GM23248 (cell line): ENCODE measurements around the gene ACO2. TPM values are rescaled to one million over a fixed set of nuclear protein-coding genes. Genes with fewer than 3 reads are reported as not detected.
"Not testable (repeated sequence)": the region's sequence is repeated elsewhere in the genome, so short reads cannot be mapped to it uniquely, and the experiment has no call there.

Source experiments
- DNase-seq: peaks from one replicate; pipeline ENCODE4 v3.0.0-alpha.2; 2015
- H2AFZ ChIP-seq: fragments of 200-600 bp; sonication (generic); 2 replicates; pipeline ENCODE4 v1.6.1; 2016; ENCODE audit warnings: antibody characterized with exemption
- H3F3A ChIP-seq: fragments of 200-600 bp; sonication (generic); 2 replicates; pipeline ENCODE4 v1.6.1; 2016; ENCODE audit warnings: mild to moderate bottlenecking, antibody characterized with exemption, mixed run types; ENCODE audit not compliant: insufficient read depth
- H3K27ac ChIP-seq: fragments of 200-600 bp; sonication (generic); 2 replicates; pipeline ENCODE4 v1.5.1; 2016; ENCODE audit warnings: mild to moderate bottlenecking
- H3K27me3 ChIP-seq: fragments of 200-600 bp; sonication (generic); replicated peaks from 2 replicates; pipeline ENCODE4 v1.6.1; 2016; ENCODE audit warnings: mild to moderate bottlenecking; ENCODE audit not compliant: insufficient read depth
- H3K36me3 ChIP-seq: fragments of 200-600 bp; sonication (generic); 2 replicates; pipeline ENCODE4 v1.6.1; 2016; ENCODE audit warnings: low read depth, mild to moderate bottlenecking
- H3K4me1 ChIP-seq: fragments of 200-600 bp; sonication (generic); 2 replicates; pipeline ENCODE4 v1.6.1; 2016; ENCODE audit warnings: mild to moderate bottlenecking; ENCODE audit not compliant: insufficient read depth
- H3K4me2 ChIP-seq: fragments of 200-600 bp; sonication (generic); one replicate; pipeline ENCODE4 v1.6.1; 2016; ENCODE audit warnings: mild to moderate bottlenecking; ENCODE audit not compliant: unreplicated experiment
- H3K4me3 ChIP-seq: fragments of 200-600 bp; sonication (generic); 2 replicates; pipeline ENCODE4 v1.5.1; 2016; ENCODE audit warnings: mild to moderate bottlenecking
- H3K79me2 ChIP-seq: fragments of 200-600 bp; sonication (generic); 2 replicates; pipeline ENCODE4 v1.6.1; 2016; ENCODE audit warnings: mild to moderate bottlenecking; ENCODE audit not compliant: insufficient read depth
- H3K9ac ChIP-seq: fragments of 200-600 bp; sonication (generic); 2 replicates; pipeline ENCODE4 v1.6.1; 2016; ENCODE audit warnings: mild to moderate bottlenecking
- H3K9me2 ChIP-seq: fragments of 200-600 bp; sonication (generic); 2 replicates; pipeline ENCODE4 v1.6.1; 2016; ENCODE audit warnings: mixed run types, mild to moderate bottlenecking, moderate library complexity; ENCODE audit not compliant: insufficient read depth
- H3K9me3 ChIP-seq: fragments of 200-600 bp; sonication (generic); one replicate; pipeline ENCODE4 v1.6.1; 2017; ENCODE audit warnings: low read depth
- H4K20me1 ChIP-seq: fragments of 200-600 bp; sonication (generic); 2 replicates; pipeline ENCODE4 v1.6.0; 2016; ENCODE audit not compliant: insufficient read depth
- EZH2 ChIP-seq: fragments of 200-600 bp; sonication (generic); IDR thresholded peaks from 2 replicates; pipeline ENCODE4 v1.6.1; 2018; ENCODE audit warnings: antibody characterized with exemption, mild to moderate bottlenecking; ENCODE audit not compliant: insufficient read depth, poor library complexity, severe bottlenecking
- EZH2phosphoT487 ChIP-seq: fragments of 200-600 bp; sonication (generic); IDR thresholded peaks from 2 replicates; pipeline ENCODE4 v1.6.1; 2018; ENCODE audit warnings: antibody characterized with exemption, moderate library complexity, mild to moderate bottlenecking, low read depth; ENCODE audit not compliant: insufficient read depth
- WGBS, 2 experiments: methylation state at CpG; one replicate each; pipeline ENCODE4 v1.1.6; 2015 to 2017; ENCODE audit warnings: low lambda C conversion rate in 2 of 2, low coverage in 1 of 2; ENCODE audit errors: missing lambda C conversion rate in 2 of 2; 5-methylcytosine and 5-hydroxymethylcytosine counted together
- in situ Hi-C: fragments of 300-500 bp; cut with MboI; formaldehyde crosslinking; loops from 2 replicates; pipeline ENCODE4 v1.15.0; 2020
- polyA plus RNA-seq: library from polyadenylated mRNA; unstranded; fragments of >200 nt; fragmentation: Nextera tagmentation; extraction: Ambion mirVana; gene quantifications from 2 replicates; pipeline ENCODE4 v1.2.1, GENCODE V29; 2016
- total RNA-seq: library from RNA; depleted of rRNA; stranded (reverse); fragments of >200 nt; shearing (Covaris generic); gene quantifications from 2 replicates; pipeline ENCODE4 v1.2.3, GENCODE V29; 2014

ACO2 gene
- total and polyA plus RNA-seq, 2 experiments from 2014 or later, result 41.5 to 68.7 TPM

- Histone ChIP-seq H4K20me1 (peaks cover 5% of the 10 kb centered on the region; the same call in 1 of the 2 replicates), H3K79me2 (peaks cover 92% of the 10 kb centered on the region), H3K4me3 (no peak overlapping the region), H3K4me2 (no peak overlapping the region), H3K27ac (no peak overlapping the region), H3F3A (peaks cover 51% of the 10 kb centered on the region), H3K9me2 (no peaks in the 10 kb centered on the region), H3K4me1 (peaks cover 3% of the 10 kb centered on the region; the same call in 1 of the 2 replicates), H3K9me3 (no peaks in the 10 kb centered on the region), H3K27me3 (no peaks in the 10 kb centered on the region), H2AFZ (no peak overlapping the region), H3K36me3 (peaks cover 17% of the 10 kb centered on the region), H3K9ac (no peak overlapping the region)
- in situ Hi-C loops, result no loop called here
- no peak for DNase-seq
- TF ChIP-seq EZH2 (no peak), EZH2phosphoT487 (no peak)
- 84 to 85% methylated on average over 20 to 23 of the region's 23 CpGs for WGBS, 2 experiments
Measured at GRCh38 chr22:41436322-41437113, 32.4 kb upstream of the ACO2 start.

GRCh38 chr22:41437198-41437597 is 31.7 kb upstream of the ACO2 start:
- H3K36me3 ChIP-seq, result peaks cover 17% of the 10 kb centered on the region
- H3K4me2 ChIP-seq, result no peak overlapping the region
- no peaks in the 10 kb centered on the region for H3K9me2 ChIP-seq
- H3K27me3 ChIP-seq, result no peaks in the 10 kb centered on the region
- in situ Hi-C loops, result no loop called here
- H3F3A ChIP-seq, result peaks cover 47% of the 10 kb centered on the region
- H3K9ac ChIP-seq, result no peak overlapping the region
- no peak for TF ChIP-seq EZH2
- no peak for TF ChIP-seq EZH2phosphoT487
- H4K20me1 ChIP-seq, result peaks cover 11% of the 10 kb centered on the region
- no peaks in the 10 kb centered on the region for H3K9me3 ChIP-seq
- H3K27ac ChIP-seq, result no peak overlapping the region
- WGBS, 2 experiments, result 90 to 91% methylated on average over 7 of the region's 7 CpGs
- DNase-seq, result no peak
- no peak overlapping the region for H3K4me3 ChIP-seq
- peaks cover 98% of the 10 kb centered on the region for H3K79me2 ChIP-seq
- no peak overlapping the region for H2AFZ ChIP-seq
- peaks cover 8% of the 10 kb centered on the region for H3K4me1 ChIP-seq

- H3K9me3 ChIP-seq, H3K27ac ChIP-seq, H3K4me3 ChIP-seq, H3K4me2 ChIP-seq, H3K9ac ChIP-seq, H3K27me3 ChIP-seq, H3K9me2 ChIP-seq, in situ Hi-C loops, H2AFZ ChIP-seq, DNase-seq: not testable (repeated sequence)
- 87 to 96% methylated on average over 5 of the region's 5 CpGs for WGBS, 2 experiments
- Histone ChIP-seq H3K79me2 (peaks cover 100% of the 10 kb centered on the region), H3F3A (peaks cover 48% of the 10 kb centered on the region), H3K36me3 (peaks cover 22% of the 10 kb centered on the region), H3K4me1 (peaks cover 16% of the 10 kb centered on the region), H4K20me1 (peaks cover 21% of the 10 kb centered on the region)
Measured at GRCh38 chr22:41440511-41440910, 28.4 kb upstream of the ACO2 start.

- peaks cover 93% of the 10 kb centered on the region for H3K79me2 ChIP-seq
- 60 to 68% methylated on average over 2 of the region's 2 CpGs for WGBS, 2 experiments
- H3K36me3 ChIP-seq, result peaks cover 11% of the 10 kb centered on the region; the same call in 1 of the 2 replicates
- peaks cover 48% of the 10 kb centered on the region for H3F3A ChIP-seq
- H3K4me2 ChIP-seq, result peak overlapping the region; percentile 4
- in situ Hi-C loops, result no loop called here
- H3K27ac ChIP-seq, result no peak overlapping the region
- TF ChIP-seq EZH2 (no peak), EZH2phosphoT487 (no peak)
- peak; percentile 26 for DNase-seq
- peaks cover 16% of the 10 kb centered on the region for H3K4me1 ChIP-seq
- no peak overlapping the region for H2AFZ ChIP-seq
- no peaks in the 10 kb centered on the region for H3K9me2 ChIP-seq
- H3K9me3 ChIP-seq, result no peaks in the 10 kb centered on the region
- H3K27me3 ChIP-seq, result no peaks in the 10 kb centered on the region
- no peak overlapping the region for H3K4me3 ChIP-seq
- H4K20me1 ChIP-seq, result peaks cover 21% of the 10 kb centered on the region
- H3K9ac ChIP-seq, result 0 out of 2 replicates have a peak overlapping the region, but pooled peaks have one; percentile 3
Measured at GRCh38 chr22:41442240-41442792, 26.6 kb upstream of the ACO2 start.
